SK-N-SH (cell line): ENCODE data around the gene SPRY4. TPM values are rescaled to one million over a fixed set of nuclear protein-coding genes. Genes with fewer than 3 reads are reported as not detected.

Experiments
- CTCF ChIA-PET: fragments of 300-600, 350-600 bp; formaldehyde crosslinking; extraction: SDS; loops from one replicate; lab custom pipeline; 2021; lab: Yijun Ruan, JAX
- POLR2A ChIA-PET: fragments of 350-600 bp; sonication (Branson Sonifier 250); formaldehyde crosslinking; extraction: SDS; loops from one replicate; lab custom pipeline; 2020; ENCODE audit warnings: antibody characterized with exemption, inconsistent platforms; lab: Yijun Ruan, JAX
- DNase-seq: peaks from one replicate; pipeline ENCODE4 v3.0.0; 2012
- H2AFZ ChIP-seq: fragments of 200-600 bp; sonication (generic); 2 replicates; pipeline ENCODE4 v1.8.1; 2016; ENCODE audit warnings: antibody characterized with exemption, mild to moderate bottlenecking, low read depth
- H3F3A ChIP-seq: fragments of 200-600 bp; sonication (generic); replicated peaks from 2 replicates; pipeline ENCODE3; 2016; ENCODE audit warnings: antibody characterized with exemption, mild to moderate bottlenecking; ENCODE audit not compliant: insufficient read depth
- H3K27ac ChIP-seq, 2 experiments: fragments of 200-500 bp in 1 of 2; fragments of 200-600 bp in 1 of 2; sonication (Bioruptor generic) in 1 of 2; sonication (generic), shearing (Covaris generic) in 1 of 2; 2 replicates each; pipeline versions ENCODE4 v1.5.1 to v1.6.1; 2014 to 2016; ENCODE audit warnings: low read depth in 2 of 2, inconsistent platforms in 1 of 2, low read length in 1 of 2, mild to moderate bottlenecking in 1 of 2, mixed read lengths in 1 of 2
- H3K27me3 ChIP-seq: fragments of 200-600 bp; sonication (generic), shearing (Covaris generic); 2 replicates; pipeline ENCODE4 v1.6.1; 2016; ENCODE audit warnings: mixed run types; ENCODE audit not compliant: insufficient read depth
- H3K36me3 ChIP-seq, 2 experiments: fragments of 200-500 bp in 1 of 2; fragments of 200-600 bp in 1 of 2; sonication (Bioruptor generic) in 1 of 2; sonication (generic) in 1 of 2; replicated peaks in 1 of 2; 2 replicates each; pipeline versions ENCODE3 to v1.5.1; 2014 to 2016; ENCODE audit warnings: low read length in 1 of 2, mild to moderate bottlenecking in 1 of 2; ENCODE audit not compliant: insufficient read depth in 2 of 2, control insufficient read depth in 1 of 2
- H3K4me1 ChIP-seq, 2 experiments: fragments of 200-500 bp in 1 of 2; fragments of 200-600 bp in 1 of 2; sonication (Bioruptor generic) in 1 of 2; sonication (generic), shearing (Covaris generic) in 1 of 2; 2 replicates each; pipeline versions ENCODE4 v1.5.1 to v1.6.1; 2014 to 2016; ENCODE audit warnings: low read depth in 1 of 2, low read length in 1 of 2, mixed run types in 1 of 2; ENCODE audit not compliant: insufficient read depth in 2 of 2, control insufficient read depth in 1 of 2
- H3K4me2 ChIP-seq: fragments of 200-600 bp; sonication (generic), shearing (Covaris generic); 2 replicates; pipeline ENCODE4 v1.6.1; 2017; ENCODE audit warnings: mixed run types
- H3K4me3 ChIP-seq, 2 experiments: fragments of 200-500 bp in 1 of 2; fragments of 200-600 bp in 1 of 2; sonication (Bioruptor generic) in 1 of 2; sonication (generic), shearing (Covaris generic) in 1 of 2; 2 replicates each; pipeline versions ENCODE4 v1.5.1 to v1.8.1; 2014 to 2016; ENCODE audit warnings: low read depth in 2 of 2, inconsistent platforms in 1 of 2, low read length in 1 of 2, mild to moderate bottlenecking in 1 of 2, mixed read lengths in 1 of 2, moderate library complexity in 1 of 2
- H3K79me2 ChIP-seq: fragments of 200-600 bp; sonication (generic); 2 replicates; pipeline ENCODE4 v1.8.1; 2017; ENCODE audit warnings: mild to moderate bottlenecking; ENCODE audit not compliant: insufficient read depth
- H3K9ac ChIP-seq: fragments of 200-600 bp; sonication (generic); 2 replicates; pipeline ENCODE4 v1.6.1; 2017; ENCODE audit warnings: mixed run types
- H3K9me2 ChIP-seq: fragments of 200-600 bp; sonication (generic); 2 replicates; pipeline ENCODE4 v1.6.1; 2017; ENCODE audit warnings: mixed run types
- H3K9me3 ChIP-seq: fragments of 200-600 bp; sonication (generic); 2 replicates; pipeline ENCODE4 v1.6.1; 2017; ENCODE audit warnings: mixed run types, mild to moderate bottlenecking, moderate library complexity
- H4K20me1 ChIP-seq: fragments of 200-600 bp; sonication (generic); 2 replicates; pipeline ENCODE4 v1.6.1; 2017; ENCODE audit warnings: mild to moderate bottlenecking, mixed run types; ENCODE audit not compliant: insufficient read depth
- EZH2phosphoT487 ChIP-seq: fragments of 200-600 bp; sonication (generic); IDR thresholded peaks from 2 replicates; pipeline ENCODE4 v1.6.1; 2017; ENCODE audit warnings: low read depth, mixed run types, mild to moderate bottlenecking, antibody characterized with exemption, moderate library complexity, borderline replicate concordance
- FOSL2 ChIP-seq: IDR thresholded peaks from 2 replicates; pipeline ENCODE4 v1.4.0; 2012; ENCODE audit warnings: low read depth, mild to moderate bottlenecking, moderate library complexity, borderline replicate concordance
- FOXJ3 ChIP-seq: sonication (generic); formaldehyde crosslinking; IDR thresholded peaks from 2 replicates; pipeline ENCODE4 v1.5.1; 2020; ENCODE audit warnings: mild to moderate bottlenecking, missing genetic modification reagents
- FOXM1 ChIP-seq: IDR thresholded peaks from 2 replicates; pipeline ENCODE4 v1.4.0; 2012; ENCODE audit warnings: low read depth, mild to moderate bottlenecking
- GABPA ChIP-seq: IDR thresholded peaks from 2 replicates; pipeline ENCODE4 v1.4.0; 2012; ENCODE audit warnings: low read depth, mild to moderate bottlenecking
- GATA2 ChIP-seq: sonication (generic); formaldehyde crosslinking; IDR thresholded peaks from 2 replicates; pipeline ENCODE4 v1.5.0; 2020; ENCODE audit warnings: mild to moderate bottlenecking, missing genetic modification reagents
- RAD21 ChIP-seq: IDR thresholded peaks from 2 replicates; pipeline ENCODE4 v1.6.1; 2012; ENCODE audit warnings: mild to moderate bottlenecking, low read length
- RCOR1 ChIP-seq: fragments of 150-350 bp; IDR thresholded peaks from 2 replicates; pipeline ENCODE4 v1.6.1; 2017; ENCODE audit warnings: antibody characterized with exemption, low read length
- SIN3A ChIP-seq: IDR thresholded peaks from 2 replicates; pipeline ENCODE4 v1.6.1; 2012; ENCODE audit warnings: low read depth, mild to moderate bottlenecking, low read length, moderate library complexity, borderline replicate concordance
- SMC3 ChIP-seq: IDR thresholded peaks from 2 replicates; pipeline ENCODE4 v1.6.1; 2012; ENCODE audit warnings: low read depth, low read length, improper control_type of control experiment
- TAF1 ChIP-seq: IDR thresholded peaks from 2 replicates; pipeline ENCODE4 v1.6.1; 2012; ENCODE audit warnings: low read depth, mild to moderate bottlenecking, low read length, moderate library complexity, borderline replicate concordance
- TCF12 ChIP-seq: IDR thresholded peaks from 2 replicates; pipeline ENCODE4 v1.4.0; 2012
- TEAD4 ChIP-seq: IDR thresholded peaks from 2 replicates; pipeline ENCODE4 v1.4.0; 2012; ENCODE audit warnings: mild to moderate bottlenecking, borderline replicate concordance; ENCODE audit not compliant: insufficient read depth
- WGBS: methylation state at CpG from one replicate; pipeline ENCODE4 v1.1.6; 2017; ENCODE audit warnings: low lambda C conversion rate; 5-methylcytosine and 5-hydroxymethylcytosine counted together
- polyA plus RNA-seq, 3 experiments: library from polyadenylated mRNA; depleted of rRNA; stranded (reverse); fragments of >200 nt; gene quantifications; 2 replicates each; pipeline ENCODE4 v1.2.3, GENCODE V29; 2012
- TF ChIP-seq, protein P1 (sequence below): IDR thresholded peaks from 2 replicates; pipeline ENCODE4 v1.4.0; 2012; ENCODE audit warnings: low read depth, borderline replicate concordance
- TF ChIP-seq, protein P2 (sequence below): fragments of 200-600 bp; sonication (generic); IDR thresholded peaks from 2 replicates; pipeline ENCODE4 v1.6.1; 2017; ENCODE audit warnings: antibody characterized with exemption, mild to moderate bottlenecking, moderate library complexity
- TF ChIP-seq, protein P3 (sequence below): IDR thresholded peaks from 2 replicates; pipeline ENCODE4; 2012
- TF ChIP-seq, protein P4 (sequence below): IDR thresholded peaks from 2 replicates; pipeline ENCODE4 v1.6.1; 2012; ENCODE audit warnings: mild to moderate bottlenecking, low read depth, low read length, moderate library complexity
- TF ChIP-seq, protein P5 (sequence below): fragments of 150-350 bp; IDR thresholded peaks from 2 replicates; pipeline ENCODE4 v1.6.1; 2017; ENCODE audit warnings: antibody characterized with exemption, low read length, low read depth, borderline replicate concordance
- TF ChIP-seq, protein P6 (sequence below): IDR thresholded peaks from 2 replicates; pipeline ENCODE4 v1.4.0; 2012; ENCODE audit warnings: low read depth
- TF ChIP-seq, protein P7 (sequence below): IDR thresholded peaks from 2 replicates; pipeline ENCODE4 v1.4.0; 2012; ENCODE audit warnings: low read depth, borderline replicate concordance

Gene SPRY4
- polyA plus RNA-seq, 1 of the 3 experiments (the other 2 are of a cell fraction), result 18.0 TPM

DNA sequence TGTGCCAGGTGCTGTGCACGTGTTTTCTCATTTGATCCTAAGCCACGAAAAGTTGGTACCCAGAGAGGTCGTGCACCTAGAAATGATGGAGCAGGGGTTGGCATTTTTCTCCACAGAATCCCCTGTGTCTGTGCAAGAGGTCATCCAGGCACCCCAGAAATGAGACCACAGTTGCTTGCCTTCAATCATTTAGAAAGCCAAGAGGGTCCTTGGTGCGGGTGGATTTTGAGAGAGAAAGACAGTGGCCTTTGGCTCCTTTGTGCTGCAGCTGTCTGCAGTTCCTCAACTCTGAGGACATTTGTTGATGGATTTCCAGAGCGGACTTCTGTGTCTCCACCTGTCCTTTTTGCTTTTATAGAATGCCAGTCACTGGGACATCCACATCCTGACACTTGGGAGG is 33.8 kb upstream of the SPRY4 start:
- Histone ChIP-seq H3K27me3 (no peaks in the 10 kb centered on the region), H3K9me2 (no peaks in the 10 kb centered on the region), H2AFZ (no peak overlapping the region), H3F3A (peaks cover 34% of the 10 kb centered on the region), H3K9ac (no peak overlapping the region), H3K36me3 (no peaks in the 10 kb centered on the region), H3K4me2 (0 out of 2 replicates have a peak overlapping the region, but pooled peaks have one; percentile 96), H3K4me3 (no peak overlapping the region), H3K4me1 (peaks cover 39 to 47% of the 10 kb centered on the region in 2 experiments), H3K27ac (peak overlapping the region in 1 of 2 experiments; percentile 99; a peak in 1 of 4 replicates), H3K79me2 (peaks cover 43% of the 10 kb centered on the region), H3K9me3 (no peaks in the 10 kb centered on the region), H4K20me1 (no peaks in the 10 kb centered on the region)
- DNase-seq, result no peak
- ChIA-PET CTCF (interaction anchor here (0.6 to 5.4 kb wide), 3 partner anchors 75 to 530 kb away, joined by 3 to 58 read pairs (median 3); no protein-coding TSS in a partner anchor), POLR2A (interaction anchor here (3.0 kb wide), 1 partner anchor 33 kb away, joined by 23 read pairs; the partner anchor contains the start of gene SPRY4)
- WGBS, result 98% methylated on average over 5 of the region's 5 CpGs
- TF ChIP-seq SMC3, result no peak
- TF ChIP-seq TEAD4, result no peak
- no peak for TF ChIP-seq TCF12
- no peak for TF ChIP-seq FOXM1
- TF ChIP-seq EZH2phosphoT487, result no peak
- TF ChIP-seq, protein P1, sequence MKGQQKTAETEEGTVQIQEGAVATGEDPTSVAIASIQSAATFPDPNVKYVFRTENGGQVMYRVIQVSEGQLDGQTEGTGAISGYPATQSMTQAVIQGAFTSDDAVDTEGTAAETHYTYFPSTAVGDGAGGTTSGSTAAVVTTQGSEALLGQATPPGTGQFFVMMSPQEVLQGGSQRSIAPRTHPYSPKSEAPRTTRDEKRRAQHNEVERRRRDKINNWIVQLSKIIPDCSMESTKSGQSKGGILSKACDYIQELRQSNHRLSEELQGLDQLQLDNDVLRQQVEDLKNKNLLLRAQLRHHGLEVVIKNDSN, result no peak
- no peak for TF ChIP-seq SIN3A
- no peak for TF ChIP-seq RAD21
- TF ChIP-seq, protein P2, sequence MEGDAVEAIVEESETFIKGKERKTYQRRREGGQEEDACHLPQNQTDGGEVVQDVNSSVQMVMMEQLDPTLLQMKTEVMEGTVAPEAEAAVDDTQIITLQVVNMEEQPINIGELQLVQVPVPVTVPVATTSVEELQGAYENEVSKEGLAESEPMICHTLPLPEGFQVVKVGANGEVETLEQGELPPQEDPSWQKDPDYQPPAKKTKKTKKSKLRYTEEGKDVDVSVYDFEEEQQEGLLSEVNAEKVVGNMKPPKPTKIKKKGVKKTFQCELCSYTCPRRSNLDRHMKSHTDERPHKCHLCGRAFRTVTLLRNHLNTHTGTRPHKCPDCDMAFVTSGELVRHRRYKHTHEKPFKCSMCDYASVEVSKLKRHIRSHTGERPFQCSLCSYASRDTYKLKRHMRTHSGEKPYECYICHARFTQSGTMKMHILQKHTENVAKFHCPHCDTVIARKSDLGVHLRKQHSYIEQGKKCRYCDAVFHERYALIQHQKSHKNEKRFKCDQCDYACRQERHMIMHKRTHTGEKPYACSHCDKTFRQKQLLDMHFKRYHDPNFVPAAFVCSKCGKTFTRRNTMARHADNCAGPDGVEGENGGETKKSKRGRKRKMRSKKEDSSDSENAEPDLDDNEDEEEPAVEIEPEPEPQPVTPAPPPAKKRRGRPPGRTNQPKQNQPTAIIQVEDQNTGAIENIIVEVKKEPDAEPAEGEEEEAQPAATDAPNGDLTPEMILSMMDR, result no peak
- TF ChIP-seq, protein P3, sequence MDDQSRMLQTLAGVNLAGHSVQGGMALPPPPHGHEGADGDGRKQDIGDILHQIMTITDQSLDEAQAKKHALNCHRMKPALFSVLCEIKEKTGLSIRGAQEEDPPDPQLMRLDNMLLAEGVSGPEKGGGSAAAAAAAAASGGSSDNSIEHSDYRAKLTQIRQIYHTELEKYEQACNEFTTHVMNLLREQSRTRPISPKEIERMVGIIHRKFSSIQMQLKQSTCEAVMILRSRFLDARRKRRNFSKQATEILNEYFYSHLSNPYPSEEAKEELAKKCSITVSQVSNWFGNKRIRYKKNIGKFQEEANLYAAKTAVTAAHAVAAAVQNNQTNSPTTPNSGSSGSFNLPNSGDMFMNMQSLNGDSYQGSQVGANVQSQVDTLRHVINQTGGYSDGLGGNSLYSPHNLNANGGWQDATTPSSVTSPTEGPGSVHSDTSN, result no peak
- TF ChIP-seq GATA2 (CRISPR knock-in tag), result no peak
- TF ChIP-seq GABPA, result no peak
- TF ChIP-seq, protein P4, sequence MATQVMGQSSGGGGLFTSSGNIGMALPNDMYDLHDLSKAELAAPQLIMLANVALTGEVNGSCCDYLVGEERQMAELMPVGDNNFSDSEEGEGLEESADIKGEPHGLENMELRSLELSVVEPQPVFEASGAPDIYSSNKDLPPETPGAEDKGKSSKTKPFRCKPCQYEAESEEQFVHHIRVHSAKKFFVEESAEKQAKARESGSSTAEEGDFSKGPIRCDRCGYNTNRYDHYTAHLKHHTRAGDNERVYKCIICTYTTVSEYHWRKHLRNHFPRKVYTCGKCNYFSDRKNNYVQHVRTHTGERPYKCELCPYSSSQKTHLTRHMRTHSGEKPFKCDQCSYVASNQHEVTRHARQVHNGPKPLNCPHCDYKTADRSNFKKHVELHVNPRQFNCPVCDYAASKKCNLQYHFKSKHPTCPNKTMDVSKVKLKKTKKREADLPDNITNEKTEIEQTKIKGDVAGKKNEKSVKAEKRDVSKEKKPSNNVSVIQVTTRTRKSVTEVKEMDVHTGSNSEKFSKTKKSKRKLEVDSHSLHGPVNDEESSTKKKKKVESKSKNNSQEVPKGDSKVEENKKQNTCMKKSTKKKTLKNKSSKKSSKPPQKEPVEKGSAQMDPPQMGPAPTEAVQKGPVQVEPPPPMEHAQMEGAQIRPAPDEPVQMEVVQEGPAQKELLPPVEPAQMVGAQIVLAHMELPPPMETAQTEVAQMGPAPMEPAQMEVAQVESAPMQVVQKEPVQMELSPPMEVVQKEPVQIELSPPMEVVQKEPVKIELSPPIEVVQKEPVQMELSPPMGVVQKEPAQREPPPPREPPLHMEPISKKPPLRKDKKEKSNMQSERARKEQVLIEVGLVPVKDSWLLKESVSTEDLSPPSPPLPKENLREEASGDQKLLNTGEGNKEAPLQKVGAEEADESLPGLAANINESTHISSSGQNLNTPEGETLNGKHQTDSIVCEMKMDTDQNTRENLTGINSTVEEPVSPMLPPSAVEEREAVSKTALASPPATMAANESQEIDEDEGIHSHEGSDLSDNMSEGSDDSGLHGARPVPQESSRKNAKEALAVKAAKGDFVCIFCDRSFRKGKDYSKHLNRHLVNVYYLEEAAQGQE, result no peak
- no peak for TF ChIP-seq FOSL2
- TF ChIP-seq, protein P5, sequence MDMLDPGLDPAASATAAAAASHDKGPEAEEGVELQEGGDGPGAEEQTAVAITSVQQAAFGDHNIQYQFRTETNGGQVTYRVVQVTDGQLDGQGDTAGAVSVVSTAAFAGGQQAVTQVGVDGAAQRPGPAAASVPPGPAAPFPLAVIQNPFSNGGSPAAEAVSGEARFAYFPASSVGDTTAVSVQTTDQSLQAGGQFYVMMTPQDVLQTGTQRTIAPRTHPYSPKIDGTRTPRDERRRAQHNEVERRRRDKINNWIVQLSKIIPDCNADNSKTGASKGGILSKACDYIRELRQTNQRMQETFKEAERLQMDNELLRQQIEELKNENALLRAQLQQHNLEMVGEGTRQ, result no peak
- TF ChIP-seq, protein P6, sequence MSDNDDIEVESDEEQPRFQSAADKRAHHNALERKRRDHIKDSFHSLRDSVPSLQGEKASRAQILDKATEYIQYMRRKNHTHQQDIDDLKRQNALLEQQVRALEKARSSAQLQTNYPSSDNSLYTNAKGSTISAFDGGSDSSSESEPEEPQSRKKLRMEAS, result no peak
- TF ChIP-seq FOXJ3 (CRISPR knock-in tag), result no peak
- TF ChIP-seq, protein P7, sequence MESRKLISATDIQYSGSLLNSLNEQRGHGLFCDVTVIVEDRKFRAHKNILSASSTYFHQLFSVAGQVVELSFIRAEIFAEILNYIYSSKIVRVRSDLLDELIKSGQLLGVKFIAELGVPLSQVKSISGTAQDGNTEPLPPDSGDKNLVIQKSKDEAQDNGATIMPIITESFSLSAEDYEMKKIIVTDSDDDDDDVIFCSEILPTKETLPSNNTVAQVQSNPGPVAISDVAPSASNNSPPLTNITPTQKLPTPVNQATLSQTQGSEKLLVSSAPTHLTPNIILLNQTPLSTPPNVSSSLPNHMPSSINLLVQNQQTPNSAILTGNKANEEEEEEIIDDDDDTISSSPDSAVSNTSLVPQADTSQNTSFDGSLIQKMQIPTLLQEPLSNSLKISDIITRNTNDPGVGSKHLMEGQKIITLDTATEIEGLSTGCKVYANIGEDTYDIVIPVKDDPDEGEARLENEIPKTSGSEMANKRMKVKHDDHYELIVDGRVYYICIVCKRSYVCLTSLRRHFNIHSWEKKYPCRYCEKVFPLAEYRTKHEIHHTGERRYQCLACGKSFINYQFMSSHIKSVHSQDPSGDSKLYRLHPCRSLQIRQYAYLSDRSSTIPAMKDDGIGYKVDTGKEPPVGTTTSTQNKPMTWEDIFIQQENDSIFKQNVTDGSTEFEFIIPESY, result no peak
- no peak for TF ChIP-seq RCOR1
- no peak for TF ChIP-seq TAF1
